Fibroblast of skin of scalp (primary cell): ENCODE data around the gene SERPINA3.

ENCODE experiments used
- DNase-seq: peaks from one replicate; pipeline ENCODE4 v3.0.0-alpha.2; 2013

The SERPINA3 gene

GRCh38 chr14:94613720-94614644 lies 1.8 kb downstream of the SERPINA3 start:
- DNase-seq, result no peak

DNA sequence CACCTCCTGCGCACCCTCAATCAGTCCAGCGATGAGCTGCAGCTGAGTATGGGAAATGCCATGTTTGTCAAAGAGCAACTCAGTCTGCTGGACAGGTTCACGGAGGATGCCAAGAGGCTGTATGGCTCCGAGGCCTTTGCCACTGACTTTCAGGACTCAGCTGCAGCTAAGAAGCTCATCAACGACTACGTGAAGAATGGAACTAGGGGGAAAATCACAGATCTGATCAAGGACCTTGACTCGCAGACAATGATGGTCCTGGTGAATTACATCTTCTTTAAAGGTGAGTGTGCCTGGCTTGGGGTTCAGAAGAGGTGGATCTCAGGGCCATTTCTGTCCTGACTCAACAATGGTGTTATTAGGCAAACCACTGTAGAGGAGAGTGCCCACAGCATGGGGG lies 2.6 kb downstream of the SERPINA3 start:
- DNase-seq, result no peak

- no peak for DNase-seq
Observed at GRCh38 chr14:94615254-94615653, 3.1 kb downstream of the SERPINA3 start.

DNA sequence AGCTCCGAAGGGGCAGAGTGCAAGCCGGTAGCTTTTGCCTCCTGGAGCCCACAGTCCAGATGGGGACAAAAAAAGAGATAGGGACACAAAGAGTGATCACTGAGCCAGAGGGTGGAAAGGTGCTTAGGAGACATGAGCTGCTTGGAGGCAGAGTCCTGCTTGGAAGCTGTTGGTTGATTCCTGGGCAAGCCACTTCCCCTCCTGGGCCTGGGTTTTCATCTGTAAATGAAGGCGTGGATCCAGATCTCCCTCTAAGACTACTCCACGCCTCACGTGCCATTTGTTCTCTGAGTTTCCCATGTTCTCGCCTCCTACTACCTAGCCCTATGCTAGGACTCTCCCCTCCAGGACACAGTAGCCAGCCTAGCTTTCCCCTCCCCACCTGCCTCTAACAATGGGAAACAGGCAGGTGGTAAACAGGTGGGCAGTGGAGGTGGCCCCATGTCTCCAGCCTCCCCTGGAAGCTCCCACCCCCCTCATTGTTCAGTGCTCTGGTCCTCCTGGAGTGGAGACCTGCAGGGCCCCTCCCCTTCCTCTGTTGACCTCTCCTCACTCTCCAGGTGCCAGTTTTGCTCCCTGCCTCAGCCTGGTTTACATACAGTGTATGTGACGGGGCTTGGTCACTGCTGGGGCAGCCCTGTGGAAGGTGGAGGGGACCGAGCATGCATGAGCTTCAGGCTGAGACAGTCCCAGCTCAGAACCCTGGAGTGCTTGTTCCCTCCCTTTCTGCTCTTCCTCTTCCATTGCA lies 3.8 kb downstream of the SERPINA3 start:
- DNase-seq, result no peak

- no peak for DNase-seq
Observed at GRCh38 chr14:94617366-94617941, 5.3 kb downstream of the SERPINA3 start.

- no peak for DNase-seq
Observed at GRCh38 chr14:94617988-94618822, 6.0 kb downstream of the SERPINA3 start.

DNA sequence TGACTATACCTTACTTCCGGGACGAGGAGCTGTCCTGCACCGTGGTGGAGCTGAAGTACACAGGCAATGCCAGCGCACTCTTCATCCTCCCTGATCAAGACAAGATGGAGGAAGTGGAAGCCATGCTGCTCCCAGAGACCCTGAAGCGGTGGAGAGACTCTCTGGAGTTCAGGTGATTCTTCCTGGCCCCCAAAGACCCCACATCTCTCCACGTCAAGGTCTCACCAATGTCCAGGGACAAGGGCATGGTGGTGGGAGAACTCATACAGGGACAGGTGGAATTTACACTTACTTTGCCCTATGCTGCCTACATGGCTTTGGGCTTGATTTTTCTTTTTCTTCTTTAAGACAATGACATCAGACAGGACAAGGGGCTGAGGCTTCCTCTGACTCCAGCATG lies 7.1 kb downstream of the SERPINA3 start:
- no peak for DNase-seq

DNA sequence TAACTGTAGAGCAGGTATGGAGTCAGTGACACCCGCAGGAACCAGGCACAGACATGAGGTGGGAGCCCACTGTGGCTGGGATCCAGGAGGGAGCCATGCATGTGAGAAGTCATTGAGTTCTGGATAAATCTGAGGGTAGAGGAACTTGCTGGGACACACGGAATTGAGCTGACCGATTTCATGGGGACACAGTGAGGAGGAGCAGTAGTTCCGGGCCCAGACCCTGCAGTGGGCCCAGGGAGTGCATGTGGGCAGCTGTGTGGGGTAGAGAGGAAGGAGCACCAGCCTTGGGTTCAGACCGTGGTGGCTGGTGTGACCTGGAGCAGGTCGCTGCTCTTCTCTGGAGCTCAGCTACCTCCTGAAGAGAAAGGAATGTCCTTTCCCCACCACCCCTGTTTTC lies 8.4 kb downstream of the SERPINA3 start:
- DNase-seq, result no peak

DNA sequence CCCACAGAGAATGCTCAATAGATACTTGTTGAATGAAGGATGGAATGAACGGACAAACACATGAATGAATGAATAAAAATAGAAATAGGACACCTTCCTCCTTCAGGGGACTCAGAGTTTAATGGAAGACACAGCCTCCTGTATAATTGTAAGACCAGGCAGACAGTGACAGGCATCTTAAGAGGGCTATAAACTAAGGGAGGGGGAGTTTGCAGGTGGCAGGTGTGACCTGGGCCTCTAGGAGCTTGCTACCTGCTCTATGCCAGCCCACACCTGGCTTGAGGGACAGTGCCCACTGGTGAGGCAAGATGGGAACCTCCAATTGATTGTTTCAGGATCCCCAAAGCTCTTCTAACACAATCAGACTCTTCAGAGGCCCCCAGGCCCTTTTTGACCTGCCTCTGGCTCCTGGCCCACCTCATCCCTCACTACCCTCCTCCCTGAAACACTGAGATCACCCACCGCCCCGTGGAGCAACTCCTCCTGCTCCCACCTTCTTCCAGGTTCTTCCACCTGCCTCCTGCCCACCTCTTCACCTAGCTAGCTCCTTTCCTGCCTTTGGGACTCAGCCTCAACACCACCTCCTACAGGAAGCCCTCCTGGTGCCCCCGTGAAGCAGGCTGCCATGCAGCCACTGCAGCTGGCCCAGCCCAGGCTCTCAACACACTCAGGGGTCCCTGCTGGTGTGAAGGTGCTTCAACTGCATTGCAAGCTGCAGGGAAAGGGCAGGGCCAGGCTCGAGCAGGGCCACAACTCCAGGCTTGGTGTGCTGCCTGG lies 9.4 kb downstream of the SERPINA3 start:
- no peak for DNase-seq

DNA sequence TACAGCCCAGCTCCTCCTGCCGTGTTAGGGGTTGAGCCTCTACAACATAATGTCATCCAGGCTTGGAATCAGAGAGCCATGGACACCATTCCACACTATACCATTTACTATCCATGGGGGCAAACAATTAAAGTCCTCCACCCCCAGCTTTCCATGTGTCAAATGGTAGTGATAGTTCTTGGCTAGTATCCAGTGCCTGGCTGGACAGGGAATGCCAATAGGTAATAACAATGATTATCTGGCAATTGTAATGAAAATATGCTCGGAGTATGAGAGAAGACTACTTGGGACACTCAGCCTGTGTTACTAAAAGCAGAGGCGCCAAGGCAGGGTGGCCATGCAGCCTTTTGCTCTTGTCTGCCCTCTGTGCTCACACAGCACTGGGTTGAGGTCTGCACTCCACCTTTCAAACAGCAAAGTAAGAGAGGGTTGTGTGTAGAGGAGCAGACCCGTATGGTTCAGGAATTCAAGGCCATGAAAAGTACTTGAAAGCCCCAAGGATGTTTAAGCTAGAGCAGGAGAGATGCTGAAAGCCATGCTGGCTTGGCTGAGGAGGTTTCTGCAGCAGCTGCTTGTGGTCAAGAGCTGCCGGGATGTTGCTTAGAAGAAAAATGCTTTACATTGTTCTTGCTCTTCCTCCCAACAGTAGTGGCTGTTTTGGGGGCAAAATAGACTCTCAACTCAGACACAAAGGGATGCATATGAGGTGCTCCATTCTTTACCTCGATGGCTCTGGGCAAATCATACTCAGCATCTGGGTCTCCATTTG lies 10.6 kb downstream of the SERPINA3 start:
- no peak for DNase-seq

DNA sequence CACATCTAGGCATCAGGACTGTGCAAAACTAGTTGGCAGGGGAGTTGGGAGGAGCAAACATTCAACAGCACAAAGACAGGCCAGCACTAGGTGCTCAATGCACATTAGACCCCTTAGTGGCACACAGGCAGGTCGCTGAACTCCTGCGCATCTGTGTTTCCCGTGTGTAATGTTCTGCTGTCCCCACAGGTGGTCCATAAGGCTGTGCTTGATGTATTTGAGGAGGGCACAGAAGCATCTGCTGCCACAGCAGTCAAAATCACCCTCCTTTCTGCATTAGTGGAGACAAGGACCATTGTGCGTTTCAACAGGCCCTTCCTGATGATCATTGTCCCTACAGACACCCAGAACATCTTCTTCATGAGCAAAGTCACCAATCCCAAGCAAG lies 11.2 kb downstream of the SERPINA3 start:
- DNase-seq, result no peak

DNA sequence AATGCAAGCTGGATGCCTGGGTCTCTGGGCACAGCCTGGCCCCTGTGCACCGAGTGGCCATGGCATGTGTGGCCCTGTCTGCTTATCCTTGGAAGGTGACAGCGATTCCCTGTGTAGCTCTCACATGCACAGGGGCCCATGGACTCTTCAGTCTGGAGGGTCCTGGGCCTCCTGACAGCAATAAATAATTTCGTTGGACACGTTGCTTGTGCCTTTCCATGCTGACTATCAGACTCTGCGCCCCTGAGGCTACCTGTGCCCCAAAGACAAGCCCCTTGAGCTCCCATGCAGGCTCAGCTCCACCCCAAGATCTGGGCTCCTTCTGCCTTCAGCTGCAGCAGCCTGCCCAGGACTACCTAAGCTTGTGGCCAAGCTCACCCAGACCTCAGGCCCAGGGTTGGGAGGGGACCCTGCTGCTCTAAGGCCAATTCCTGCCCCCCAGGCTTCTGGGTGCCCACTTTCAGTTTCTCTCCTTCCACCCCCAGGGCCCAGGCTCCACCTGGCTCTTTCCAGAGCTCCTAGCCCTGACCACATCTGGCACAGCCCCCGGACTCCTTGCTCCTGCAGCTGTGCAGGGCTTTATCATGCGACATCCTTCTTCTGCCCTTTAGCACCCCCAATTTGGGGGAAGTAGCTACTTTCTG lies 11.8 kb downstream of the SERPINA3 start:
- DNase-seq, result no peak

DNA sequence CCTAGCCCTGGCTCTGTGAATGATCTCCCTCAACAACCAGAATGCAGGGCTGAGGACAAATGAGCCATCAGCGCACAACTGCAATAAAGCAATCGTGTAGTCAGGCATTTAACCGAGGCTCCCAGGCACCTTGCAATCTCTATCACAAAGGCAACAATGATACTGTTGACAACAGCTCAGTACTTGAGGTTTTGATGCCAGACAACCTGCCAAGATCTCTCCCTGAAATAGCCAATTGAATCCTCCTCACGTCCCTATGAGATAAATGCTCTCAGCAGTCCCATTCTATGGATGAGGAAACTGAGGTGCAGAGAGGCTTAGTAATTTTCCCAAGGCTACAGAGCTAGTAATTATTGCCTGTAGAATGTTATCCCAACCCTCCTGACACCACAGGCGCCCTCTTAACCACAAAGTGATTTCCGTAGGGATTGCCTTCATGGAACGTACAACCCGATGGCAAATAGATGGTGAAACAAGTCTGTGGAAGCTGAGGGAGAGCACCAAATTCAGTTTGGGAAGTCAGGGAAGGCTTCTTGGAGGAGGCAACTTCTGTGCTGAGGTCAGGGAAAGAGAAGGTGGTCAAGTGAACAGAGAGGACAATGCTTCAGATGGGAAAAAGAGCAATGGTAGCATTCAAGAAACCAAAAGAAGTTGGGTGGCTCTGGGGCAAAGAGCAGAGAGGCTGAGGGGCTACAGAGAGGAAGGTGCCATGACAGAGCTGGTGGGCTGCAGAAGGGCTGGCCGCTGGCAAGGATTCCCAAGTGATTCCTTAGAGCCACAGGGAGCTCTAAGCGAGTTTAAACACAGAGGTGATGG lies 12.6 kb downstream of the SERPINA3 start:
- DNase-seq, result no peak

DNA sequence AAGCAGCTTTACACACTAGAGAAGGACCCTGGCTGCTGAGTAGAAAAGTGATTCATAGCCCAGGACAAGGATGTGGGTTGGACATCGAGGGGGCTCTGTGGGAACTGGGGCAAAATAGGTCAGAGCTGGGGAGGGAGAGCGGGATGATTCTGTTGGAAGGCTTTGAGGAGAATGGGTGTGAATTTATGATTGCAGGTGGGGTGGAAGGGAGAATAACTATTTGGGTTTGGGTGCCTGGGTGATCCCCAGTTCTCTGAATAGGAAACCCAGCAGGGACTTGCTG lies 13.1 kb downstream of the SERPINA3 start:
- DNase-seq, result no peak

GRCh38 chr14:94628578-94628977 lies 16.4 kb downstream of the SERPINA3 start:
- DNase-seq, result no peak

GRCh38 chr14:94630396-94630795 lies 18.2 kb downstream of the SERPINA3 start:
- no peak for DNase-seq

DNA sequence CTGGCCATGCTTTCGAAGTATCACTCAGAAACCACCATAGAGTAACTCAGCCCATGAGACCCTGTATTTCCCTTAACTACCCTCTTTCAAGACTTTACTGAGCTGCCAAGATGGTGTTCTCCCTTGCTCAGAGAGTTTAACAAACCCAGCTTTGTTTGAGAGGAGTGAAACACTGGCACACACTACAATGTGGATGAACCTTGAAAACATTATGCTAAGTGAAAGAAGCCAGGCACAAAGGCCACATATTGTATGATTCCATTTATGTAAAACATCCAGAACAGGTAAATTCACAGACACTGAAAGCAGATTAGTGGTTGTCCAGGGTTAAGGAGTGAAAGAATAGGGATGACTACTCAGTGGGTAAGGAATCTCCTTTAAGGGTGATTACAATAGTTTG lies 18.9 kb downstream of the SERPINA3 start:
- DNase-seq, result no peak

DNA sequence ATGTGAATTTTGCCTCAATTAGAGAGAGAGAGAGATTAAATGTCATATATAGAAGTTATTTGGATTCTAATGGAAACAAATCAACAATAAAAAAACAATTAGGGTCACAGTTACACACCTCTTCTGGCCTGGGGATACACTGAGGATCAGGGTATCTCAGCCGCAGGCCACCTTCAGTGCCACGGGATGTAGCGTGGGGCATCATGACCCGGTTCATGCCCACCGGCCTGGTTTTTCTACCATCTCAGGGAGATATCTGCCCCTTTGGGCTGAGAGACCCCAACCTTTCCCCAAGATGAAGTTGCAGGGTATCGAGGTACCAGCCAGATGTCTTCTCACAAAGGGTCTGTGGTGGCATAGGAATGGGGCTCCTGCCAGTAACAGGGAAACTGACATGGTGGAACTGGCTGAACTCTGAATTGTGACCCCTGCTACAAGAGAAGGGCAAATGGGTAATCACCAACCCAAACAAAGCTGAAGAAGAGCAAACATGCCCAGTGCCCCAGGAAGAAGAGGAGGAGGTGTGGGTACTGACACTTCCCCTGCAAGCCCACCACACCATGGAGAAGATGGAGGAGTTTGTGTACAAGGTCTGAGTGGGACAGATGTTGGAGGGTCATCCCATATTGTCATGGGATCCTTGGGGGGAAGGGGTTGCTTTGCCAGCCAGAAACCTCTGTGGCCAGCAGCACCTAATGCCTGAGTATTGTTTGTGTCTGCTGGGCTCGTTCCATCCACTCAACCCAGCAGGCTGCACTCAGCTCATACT lies 19.5 kb downstream of the SERPINA3 start:
- DNase-seq, result no peak

- DNase-seq, result no peak
Observed at GRCh38 chr14:94632305-94632590, 20.1 kb downstream of the SERPINA3 start.
